22Rv1 (cell line): Measurements from ENCODE around the gene FER.

ENCODE experiments used
- H3K27ac ChIP-seq: fragments of 450-650 bp; 2 replicates; pipeline ENCODE4 v1.5.1; 2017
- ZFX ChIP-seq: fragments of 450-650 bp; IDR thresholded peaks from 2 replicates; pipeline ENCODE4 v1.6.1; 2017; ENCODE audit warnings: antibody characterized with exemption, borderline replicate concordance
- TF ChIP-seq, protein P1 (sequence below): fragments of 450-650 bp; IDR thresholded peaks from 2 replicates; pipeline ENCODE4 v1.5.1; 2017; ENCODE audit warnings: mild to moderate bottlenecking

The FER gene

DNA sequence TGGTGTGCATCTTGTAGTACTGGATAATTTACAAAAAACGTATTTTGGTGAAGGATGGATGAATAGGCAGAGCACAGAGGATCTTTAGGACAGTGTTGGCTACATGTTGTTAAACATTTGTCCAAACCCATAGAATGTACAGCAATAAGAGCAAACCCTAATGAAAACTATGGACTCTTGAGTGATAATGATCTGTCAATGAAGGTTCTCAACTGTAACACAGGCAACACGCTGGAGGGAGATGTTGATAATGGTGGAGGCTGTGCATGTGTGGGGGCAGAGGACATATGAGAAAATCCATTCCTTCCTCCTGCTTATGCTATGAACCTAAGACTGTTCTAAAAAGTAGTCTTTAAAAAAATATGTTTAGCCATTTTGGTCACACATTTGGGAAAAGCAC, 194.0 kb downstream of the FER start:
- no peak overlapping the region for H3K27ac ChIP-seq
- TF ChIP-seq, protein P1, sequence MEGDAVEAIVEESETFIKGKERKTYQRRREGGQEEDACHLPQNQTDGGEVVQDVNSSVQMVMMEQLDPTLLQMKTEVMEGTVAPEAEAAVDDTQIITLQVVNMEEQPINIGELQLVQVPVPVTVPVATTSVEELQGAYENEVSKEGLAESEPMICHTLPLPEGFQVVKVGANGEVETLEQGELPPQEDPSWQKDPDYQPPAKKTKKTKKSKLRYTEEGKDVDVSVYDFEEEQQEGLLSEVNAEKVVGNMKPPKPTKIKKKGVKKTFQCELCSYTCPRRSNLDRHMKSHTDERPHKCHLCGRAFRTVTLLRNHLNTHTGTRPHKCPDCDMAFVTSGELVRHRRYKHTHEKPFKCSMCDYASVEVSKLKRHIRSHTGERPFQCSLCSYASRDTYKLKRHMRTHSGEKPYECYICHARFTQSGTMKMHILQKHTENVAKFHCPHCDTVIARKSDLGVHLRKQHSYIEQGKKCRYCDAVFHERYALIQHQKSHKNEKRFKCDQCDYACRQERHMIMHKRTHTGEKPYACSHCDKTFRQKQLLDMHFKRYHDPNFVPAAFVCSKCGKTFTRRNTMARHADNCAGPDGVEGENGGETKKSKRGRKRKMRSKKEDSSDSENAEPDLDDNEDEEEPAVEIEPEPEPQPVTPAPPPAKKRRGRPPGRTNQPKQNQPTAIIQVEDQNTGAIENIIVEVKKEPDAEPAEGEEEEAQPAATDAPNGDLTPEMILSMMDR: no peak

DNA sequence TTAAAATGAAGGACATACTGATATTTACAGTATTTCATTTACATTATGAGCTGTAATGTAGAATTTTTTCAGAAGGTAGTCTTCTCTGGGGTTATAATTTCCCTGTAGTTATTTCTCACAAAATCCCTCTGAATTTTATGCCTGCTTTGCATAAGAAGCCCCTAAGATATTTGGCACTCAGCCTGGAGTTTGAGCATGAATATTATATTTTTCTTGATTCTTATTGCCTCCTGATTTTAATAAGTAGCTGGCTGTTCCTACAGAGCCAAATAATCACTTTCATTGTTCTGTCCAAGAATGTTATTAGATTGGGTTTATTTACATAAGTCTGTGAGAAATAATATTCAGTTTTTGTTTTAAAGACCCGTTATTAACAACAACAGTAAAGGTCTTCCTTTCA, 195.0 kb downstream of the FER start:
- TF ChIP-seq ZFX: no peak
- TF ChIP-seq, protein P1: no peak
- no peak overlapping the region for H3K27ac ChIP-seq

DNA sequence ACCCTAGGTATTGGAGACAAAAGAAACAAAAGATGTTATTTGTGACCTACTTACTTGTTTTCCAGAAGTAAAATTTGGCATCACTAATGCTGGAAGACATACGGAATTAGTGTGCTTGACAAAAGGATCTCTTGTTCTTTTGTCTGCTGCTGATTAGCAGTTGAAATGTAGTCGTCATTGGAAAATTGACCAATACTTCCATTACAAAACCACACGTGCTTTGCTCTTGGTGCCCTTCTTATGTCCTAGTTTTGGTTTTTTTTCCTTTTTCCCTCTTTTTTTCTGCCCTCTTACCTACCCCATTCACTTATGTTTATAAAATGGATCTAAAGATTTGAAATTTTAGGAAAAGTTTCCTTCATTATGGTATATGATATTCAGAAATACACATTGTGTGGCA, 197.4 kb downstream of the FER start:
- no peak overlapping the region for H3K27ac ChIP-seq
- TF ChIP-seq, protein P1: no peak
- TF ChIP-seq ZFX: no peak

DNA sequence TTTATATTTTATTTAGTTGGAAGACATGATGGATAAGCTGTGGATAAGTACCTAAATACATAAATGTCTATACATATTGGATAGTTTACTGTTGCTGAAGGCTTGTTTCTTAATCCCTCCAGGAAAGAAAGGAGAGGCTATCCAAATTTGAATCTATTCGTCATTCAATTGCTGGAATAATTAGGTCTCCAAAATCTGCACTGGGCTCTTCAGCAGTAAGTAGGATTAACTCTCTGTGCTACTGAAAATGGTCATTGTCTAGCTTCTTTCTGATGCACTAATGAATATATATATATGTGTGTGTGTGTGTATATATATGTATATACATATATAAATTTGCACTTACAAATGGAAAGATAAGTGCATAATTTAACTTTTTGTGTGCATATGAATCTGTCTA, 198.3 kb downstream of the FER start:
- no peak overlapping the region for H3K27ac ChIP-seq
- TF ChIP-seq, protein P1: no peak
- no peak for TF ChIP-seq ZFX

DNA sequence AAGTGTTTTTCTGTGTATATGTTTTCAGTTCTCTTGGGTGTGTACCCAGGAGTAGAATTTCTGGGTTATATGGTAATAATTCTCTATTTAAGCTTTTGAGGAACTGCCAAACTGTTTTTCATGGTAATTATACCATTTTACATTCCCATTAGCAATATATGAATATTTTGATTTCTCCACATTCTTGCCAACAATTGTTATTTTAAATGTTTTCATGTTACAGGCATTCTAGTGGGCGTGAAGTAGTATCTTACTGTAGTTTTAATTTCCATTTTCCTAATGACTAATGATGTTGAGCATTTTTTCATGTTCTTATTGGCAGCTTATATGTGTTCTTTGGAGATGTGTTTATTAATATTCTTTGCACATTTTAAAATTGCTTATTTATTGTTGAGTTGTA, 199.5 kb downstream of the FER start:
- H3K27ac ChIP-seq: no peak overlapping the region
- TF ChIP-seq, protein P1: no peak
- TF ChIP-seq ZFX: no peak

DNA sequence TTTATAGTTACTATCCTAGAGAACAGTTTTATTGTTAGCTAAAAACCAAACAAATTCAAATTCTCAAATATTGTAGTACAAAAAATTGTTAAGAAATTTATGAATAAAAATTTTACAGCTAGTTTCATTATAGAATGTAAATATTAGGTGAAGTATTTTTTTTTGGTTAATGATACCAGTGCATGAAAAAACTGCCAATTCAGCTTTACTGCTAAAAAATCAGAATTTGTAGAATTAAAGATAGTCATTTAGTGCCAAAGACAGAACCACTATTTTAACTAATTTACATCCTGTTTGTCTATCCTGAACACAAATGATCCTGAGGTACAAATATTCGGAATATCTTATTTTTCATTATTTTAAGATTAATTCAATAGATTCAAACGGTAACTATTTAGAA, 202.6 kb downstream of the FER start:
- no peak for TF ChIP-seq ZFX
- TF ChIP-seq, protein P1: no peak
- no peak overlapping the region for H3K27ac ChIP-seq

DNA sequence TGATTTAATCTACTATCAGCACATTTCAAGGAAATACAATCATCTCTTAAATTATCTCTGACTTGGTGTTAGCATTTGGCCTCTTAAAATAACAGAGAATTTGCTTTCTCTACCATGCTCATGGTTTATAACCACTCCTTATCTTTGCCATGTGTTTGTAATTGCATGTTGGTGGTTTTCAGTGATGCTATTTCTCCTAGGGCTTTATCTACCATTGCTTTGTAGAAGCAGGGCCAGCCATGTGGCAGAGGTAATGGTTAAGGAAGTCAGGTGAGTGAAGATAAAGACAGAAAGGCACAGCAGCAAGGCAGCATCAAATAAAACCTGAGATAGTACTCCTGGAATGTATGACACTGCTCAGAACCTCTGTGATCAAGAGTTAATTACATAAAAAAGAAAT, 206.2 kb downstream of the FER start:
- TF ChIP-seq, protein P1: no peak
- TF ChIP-seq ZFX: no peak
- no peak overlapping the region for H3K27ac ChIP-seq
